ENCODE results near the gene ABO.
"Not testable (repeated sequence)": the region's sequence is repeated elsewhere in the genome, so short reads cannot be mapped to it uniquely, and the experiment has no call there.

ABO gene

GRCh38 chr9:133246562-133246961 lies 28.4 kb downstream of the ABO start:
- DNase-seq (ENCODE audit: low read depth in 2 of 2): no peak

GRCh38 chr9:133242991-133243390 lies 32.0 kb downstream of the ABO start:
- DNase-seq (ENCODE audit: low read depth in 2 of 2): no peak

- DNase-seq (ENCODE audit: low read depth in 2 of 2): no peak
These were observed 32.8 kb downstream of the ABO start for GRCh38 chr9:133242241-133242640.

- DNase-seq (ENCODE audit: low read depth in 2 of 2): no peak
These were observed 35.4 kb downstream of the ABO start for GRCh38 chr9:133239533-133240090.

- peak; percentile 52 to 64 for DNase-seq (ENCODE audit: low read depth in 2 of 2)
These were observed 36.0 kb downstream of the ABO start for GRCh38 chr9:133238851-133239532.

GRCh38 chr9:133238272-133238850 lies 36.6 kb downstream of the ABO start:
- DNase-seq (ENCODE audit: low read depth in 2 of 2): peak; percentile 21 to 53

GRCh38 chr9:133237035-133237731 lies 37.8 kb downstream of the ABO start:
- DNase-seq (ENCODE audit: low read depth in 2 of 2): no peak

GRCh38 chr9:133236291-133237034 lies 38.5 kb downstream of the ABO start:
- DNase-seq (ENCODE audit: low read depth in 2 of 2): not testable (repeated sequence)

- no peak for DNase-seq (ENCODE audit: low read depth in 2 of 2)
These were observed 39.3 kb downstream of the ABO start for GRCh38 chr9:133235549-133236222.

- DNase-seq (ENCODE audit: low read depth in 2 of 2): no peak
These were observed 40.3 kb downstream of the ABO start for GRCh38 chr9:133234577-133235322.

GRCh38 chr9:133233681-133234432 lies 41.1 kb downstream of the ABO start:
- DNase-seq (ENCODE audit: low read depth in 2 of 2): no peak

- DNase-seq (ENCODE audit: low read depth in 2 of 2): not testable (repeated sequence)
These were observed 43.0 kb downstream of the ABO start for GRCh38 chr9:133231934-133232568.

GRCh38 chr9:133230514-133230913 lies 44.5 kb downstream of the ABO start:
- DNase-seq (ENCODE audit: low read depth in 2 of 2): not testable (repeated sequence)

GRCh38 chr9:133230093-133230492 lies 44.9 kb downstream of the ABO start:
- DNase-seq (ENCODE audit: low read depth in 2 of 2): no peak

- DNase-seq (ENCODE audit: low read depth in 2 of 2): not testable (repeated sequence)
These were observed 46.4 kb downstream of the ABO start for GRCh38 chr9:133228474-133229193.

- DNase-seq (ENCODE audit: low read depth in 2 of 2): not testable (repeated sequence)
These were observed 47.0 kb downstream of the ABO start for GRCh38 chr9:133227996-133228395.

- DNase-seq (ENCODE audit: low read depth in 2 of 2): no peak
These were observed 47.6 kb downstream of the ABO start for GRCh38 chr9:133227242-133227860.
